Measurements from ENCODE around the gene SCNN1G. TPM values are rescaled to one million over a fixed set of nuclear protein-coding genes. Genes with fewer than 3 reads are reported as not detected.

Gene SCNN1G
- total and polyA plus RNA-seq, 9 donors = 0.02 to 2.6 (median 0.47) TPM; not detected in 4

- Histone ChIP-seq H3K27ac (no peak overlapping the region), H3K9me3 (no peaks in the 10 kb centered on the region), H3K36me3 (no peaks in the 10 kb centered on the region), H3K4me1 (ENCODE audit: insufficient read depth) (no peaks in the 10 kb centered on the region), H3K27me3 (no peaks in the 10 kb centered on the region), H3K4me3 (no peak overlapping the region)
- intact Hi-C loops (cut with DNase I) = no loop called here
- no peak for TF ChIP-seq POLR2A (IDR thresholded peaks at IDR 0.05)
- no peak for TF ChIP-seq CTCF (IDR thresholded peaks at IDR 0.05)
- no peak for TF ChIP-seq EP300 (IDR thresholded peaks at IDR 0.05)
- no peak for DNase-seq
- WGBS, 3 donors = 61 to 70% (median 68%) methylated on average over 8 of the region's 8 CpGs
Observed at GRCh38 chr16:23223368-23223767, 40.8 kb downstream of the SCNN1G start.

DNA sequence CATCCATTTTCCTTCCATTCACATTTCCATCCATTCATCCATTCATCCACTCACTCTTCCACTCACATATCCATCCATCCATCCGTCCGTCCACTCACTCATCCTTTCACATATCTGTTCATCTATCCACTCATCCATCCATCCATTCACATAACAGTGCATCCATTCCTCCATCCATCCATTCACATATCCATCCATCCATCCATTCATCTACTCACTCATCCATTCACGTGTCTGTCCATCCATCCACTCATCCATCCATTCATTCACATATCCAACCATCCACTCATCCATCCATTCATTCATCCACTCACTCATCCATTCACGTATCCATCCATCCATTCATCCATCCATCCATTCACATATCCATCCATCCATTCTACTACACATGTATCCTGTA lies 42.6 kb downstream of the SCNN1G start:
- no peak overlapping the region for H3K4me3 ChIP-seq
- WGBS, 3 donors = 75 to 84% (median 77%) methylated on average over 4 of the region's 4 CpGs
- H3K36me3 ChIP-seq = no peaks in the 10 kb centered on the region
- H3K9me3 ChIP-seq = no peaks in the 10 kb centered on the region
- H3K4me1 ChIP-seq (ENCODE audit: insufficient read depth) = no peaks in the 10 kb centered on the region
- no peak for TF ChIP-seq EP300 (IDR thresholded peaks at IDR 0.05)
- TF ChIP-seq CTCF (IDR thresholded peaks at IDR 0.05) = no peak
- TF ChIP-seq POLR2A (IDR thresholded peaks at IDR 0.05) = no peak
- no peak overlapping the region for H3K27ac ChIP-seq
- no peak for DNase-seq
- intact Hi-C loops (cut with DNase I) = no loop called here
- H3K27me3 ChIP-seq = no peaks in the 10 kb centered on the region

- Histone ChIP-seq H3K27me3 (no peaks in the 10 kb centered on the region), H3K4me1 (ENCODE audit: insufficient read depth) (no peaks in the 10 kb centered on the region), H3K36me3 (no peaks in the 10 kb centered on the region), H3K4me3 (no peak overlapping the region), H3K27ac (no peak overlapping the region), H3K9me3 (no peaks in the 10 kb centered on the region)
- intact Hi-C loops (cut with DNase I) = no loop called here
- TF ChIP-seq EP300 (IDR thresholded peaks at IDR 0.05) (no peak), CTCF (IDR thresholded peaks at IDR 0.05) (no peak), POLR2A (IDR thresholded peaks at IDR 0.05) (no peak)
- DNase-seq = no peak
Observed at GRCh38 chr16:23225634-23226033, 43.1 kb downstream of the SCNN1G start.

- intact Hi-C loops (cut with DNase I) = no loop called here
- H3K27me3 ChIP-seq = no peaks in the 10 kb centered on the region
- H3K4me1 ChIP-seq (ENCODE audit: insufficient read depth) = no peaks in the 10 kb centered on the region
- TF ChIP-seq CTCF (IDR thresholded peaks at IDR 0.05) = no peak
- TF ChIP-seq EP300 (IDR thresholded peaks at IDR 0.05) = no peak
- no peak for TF ChIP-seq POLR2A (IDR thresholded peaks at IDR 0.05)
- H3K36me3 ChIP-seq = no peaks in the 10 kb centered on the region
- no peaks in the 10 kb centered on the region for H3K9me3 ChIP-seq
- 50 to 63% (median 60%) methylated on average over 4 of the region's 4 CpGs for WGBS, 3 donors
- H3K4me3 ChIP-seq = no peak overlapping the region
- no peak overlapping the region for H3K27ac ChIP-seq
- DNase-seq = no peak
Observed at GRCh38 chr16:23227529-23227928, 45.0 kb downstream of the SCNN1G start.

DNA sequence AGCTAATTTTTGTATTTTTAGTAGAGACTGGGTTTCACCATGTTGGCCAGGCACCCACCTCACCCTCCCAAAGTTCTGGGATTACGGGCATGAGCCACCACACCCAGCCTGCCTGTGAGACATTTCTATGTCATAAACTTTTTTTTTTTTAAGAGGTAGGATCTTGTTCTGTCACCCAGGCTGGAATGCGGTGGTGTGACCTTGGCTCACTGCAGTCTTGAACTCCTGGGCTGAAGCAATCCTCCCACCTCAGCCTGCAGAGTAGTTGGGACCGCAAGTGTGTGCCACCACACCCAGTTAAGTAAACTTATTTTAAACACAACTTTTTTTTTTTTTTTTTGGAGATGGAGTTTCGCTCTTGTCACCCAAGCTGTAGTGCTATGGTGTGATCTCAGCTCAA lies 47.2 kb downstream of the SCNN1G start:
- Histone ChIP-seq H3K27me3 (no peaks in the 10 kb centered on the region), H3K9me3 (no peaks in the 10 kb centered on the region), H3K4me3 (no peak overlapping the region), H3K27ac (no peak overlapping the region), H3K4me1 (ENCODE audit: insufficient read depth) (no peaks in the 10 kb centered on the region), H3K36me3 (no peaks in the 10 kb centered on the region)
- no peak for DNase-seq
- intact Hi-C loops (cut with DNase I) = no loop called here
- TF ChIP-seq EP300 (IDR thresholded peaks at IDR 0.05) (no peak), CTCF (IDR thresholded peaks at IDR 0.05) (no peak), POLR2A (IDR thresholded peaks at IDR 0.05) (no peak)
- 67 to 74% (median 70%) methylated on average over 4 of the region's 4 CpGs for WGBS, 3 donors

Data from ovary (tissue), 9 donors.